Measurements from ENCODE around the gene TRIP12.

GRCh38 chr2:229880892-229881586, 40.8 kb downstream of the TRIP12 start:
- no peak for TF ChIP-seq POLR2A (IDR thresholded peaks at IDR 0.05; ENCODE audit: low read depth, low read length)
- TF ChIP-seq CTCF (IDR thresholded peaks at IDR 0.05; ENCODE audit: extremely low read depth in 1 of 2, insufficient read depth in 1 of 2, low read depth in 1 of 2, low read length in 2 of 2), result no peak
- no peak for TF ChIP-seq POLR2AphosphoS5 (IDR thresholded peaks at IDR 0.05; ENCODE audit: insufficient read depth, low read depth, low read length)
